ENCODE measurements around the gene MIB1. TPM values are rescaled to one million over a fixed set of nuclear protein-coding genes. Genes with fewer than 3 reads are reported as not detected.

The MIB1 gene
- total RNA-seq, 4 donors from 2014 or later = 25.9 to 121 (median 64.1) TPM

GRCh38 chr18:21910906-21911305, 170.3 kb downstream of the MIB1 start:
- Histone ChIP-seq H3K9me3 (no peaks in the 10 kb centered on the region), H3K27ac (no peak overlapping the region), H3K27me3 (no peaks in the 10 kb centered on the region), H3K4me3 (no peak overlapping the region), H3K4me1 (no peaks in the 10 kb centered on the region), H3K36me3 (no peaks in the 10 kb centered on the region)
- no peak for DNase-seq
- no peak for TF ChIP-seq CTCF (IDR thresholded peaks at IDR 0.05)
- no peak for TF ChIP-seq POLR2A (IDR thresholded peaks at IDR 0.05)
- intact Hi-C loops (cut with DNase I; ENCODE audit: low total_unique reads) = no loop called here

- Histone ChIP-seq H3K36me3 (no peaks in the 10 kb centered on the region), H3K27me3 (no peaks in the 10 kb centered on the region), H3K27ac (no peak overlapping the region), H3K4me1 (no peaks in the 10 kb centered on the region), H3K9me3 (no peaks in the 10 kb centered on the region), H3K4me3 (no peak overlapping the region)
- TF ChIP-seq CTCF (IDR thresholded peaks at IDR 0.05) (no peak), POLR2A (IDR thresholded peaks at IDR 0.05) (no peak)
- no peak for DNase-seq
- intact Hi-C loops (cut with DNase I; ENCODE audit: low total_unique reads) = no loop called here
These were observed 171.0 kb downstream of the MIB1 start for GRCh38 chr18:21911551-21911950.

- H3K4me1 ChIP-seq = no peaks in the 10 kb centered on the region
- H3K9me3 ChIP-seq = no peaks in the 10 kb centered on the region
- H3K27ac ChIP-seq = no peak overlapping the region
- H3K36me3 ChIP-seq = no peaks in the 10 kb centered on the region
- TF ChIP-seq POLR2A (IDR thresholded peaks at IDR 0.05) (no peak), CTCF (IDR thresholded peaks at IDR 0.05) (no peak)
- DNase-seq = no peak
- H3K27me3 ChIP-seq = no peaks in the 10 kb centered on the region
- intact Hi-C loops (cut with DNase I; ENCODE audit: low total_unique reads) = no loop called here
- no peak overlapping the region for H3K4me3 ChIP-seq
These were observed 172.0 kb downstream of the MIB1 start for GRCh38 chr18:21912339-21913239.

GRCh38 chr18:21914739-21915319, 174.2 kb downstream of the MIB1 start:
- no peak for DNase-seq

More at GRCh38 chr18:21914739-21915319, 174.2 kb downstream of the MIB1 start:
- TF ChIP-seq POLR2A (IDR thresholded peaks at IDR 0.05) = no peak
- TF ChIP-seq CTCF (IDR thresholded peaks at IDR 0.05) = peak; percentile 23 to 53 (median 46)
- H3K9me3 ChIP-seq = no peaks in the 10 kb centered on the region
- H3K4me1 ChIP-seq = no peaks in the 10 kb centered on the region
- intact Hi-C loops (cut with DNase I; ENCODE audit: low total_unique reads) = no loop called here
- no peak overlapping the region for H3K4me3 ChIP-seq
- H3K36me3 ChIP-seq = no peaks in the 10 kb centered on the region
- no peak overlapping the region for H3K27ac ChIP-seq
- H3K27me3 ChIP-seq = no peaks in the 10 kb centered on the region
